ENCODE measurements around the gene EFCAB14. TPM values are rescaled to one million over a fixed set of nuclear protein-coding genes. Genes with fewer than 3 reads are reported as not detected.

EFCAB14 gene
- total and polyA plus RNA-seq, 9 of the 15 experiments (the other 6 are each of a cell fraction or from before 2014, with no cell fraction given): 7.3 to 49.0 (median 37.3) TPM

DNA sequence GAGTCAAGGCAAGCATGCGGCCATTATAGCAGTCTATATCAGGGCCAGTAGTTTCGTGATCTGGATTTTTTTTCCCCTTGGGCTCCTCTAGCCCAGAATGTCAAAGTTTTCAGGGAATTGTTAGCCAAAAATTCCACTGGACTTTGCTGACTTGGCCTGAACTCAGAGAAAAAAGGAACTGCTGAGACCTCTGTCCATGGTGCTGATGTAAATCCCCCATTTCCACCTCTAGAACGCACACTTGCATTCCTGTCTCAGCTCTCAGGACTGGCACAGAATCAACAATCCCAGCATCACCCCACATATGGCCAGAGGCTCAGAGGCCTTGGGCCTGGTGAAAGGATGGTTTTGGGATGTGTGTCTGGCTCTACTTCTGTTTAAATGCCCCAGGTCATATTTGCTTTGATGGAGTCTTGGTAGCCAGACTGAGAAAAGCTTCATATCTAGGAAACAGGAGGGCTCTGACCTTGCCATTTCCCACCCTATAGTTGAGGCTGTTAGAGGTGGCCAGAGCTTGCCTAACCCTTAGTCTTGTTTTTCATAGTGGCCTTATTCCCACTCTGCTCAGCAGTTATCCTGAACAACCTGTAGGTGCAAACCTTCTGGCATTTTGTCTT, 16.9 kb upstream of the EFCAB14 start (continued):
- TF ChIP-seq, protein P1, sequence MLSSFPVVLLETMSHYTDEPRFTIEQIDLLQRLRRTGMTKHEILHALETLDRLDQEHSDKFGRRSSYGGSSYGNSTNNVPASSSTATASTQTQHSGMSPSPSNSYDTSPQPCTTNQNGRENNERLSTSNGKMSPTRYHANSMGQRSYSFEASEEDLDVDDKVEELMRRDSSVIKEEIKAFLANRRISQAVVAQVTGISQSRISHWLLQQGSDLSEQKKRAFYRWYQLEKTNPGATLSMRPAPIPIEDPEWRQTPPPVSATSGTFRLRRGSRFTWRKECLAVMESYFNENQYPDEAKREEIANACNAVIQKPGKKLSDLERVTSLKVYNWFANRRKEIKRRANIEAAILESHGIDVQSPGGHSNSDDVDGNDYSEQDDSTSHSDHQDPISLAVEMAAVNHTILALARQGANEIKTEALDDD (IDR thresholded peaks at IDR 0.05): no peak
- 0 out of 2 replicates have a peak, but pooled peaks have one; percentile 46 for TF ChIP-seq HNRNPUL1 (IDR thresholded peaks at IDR 0.05; ENCODE audit: low read length)
- no peak for TF ChIP-seq ZFX (CRISPR knock-in tag; IDR thresholded peaks at IDR 0.05)
- TF ChIP-seq SIRT6 (IDR thresholded peaks at IDR 0.05; ENCODE audit: low read depth, low read length): no peak
- TF ChIP-seq ZNF589 (CRISPR knock-in tag; IDR thresholded peaks at IDR 0.05; ENCODE audit: low read depth): no peak
- TF ChIP-seq MAFG (tag; conservative IDR thresholded peaks at IDR 0.05): 0 out of 2 replicates have a peak, but pooled peaks have one; percentile 34
- TF ChIP-seq, protein P2, sequence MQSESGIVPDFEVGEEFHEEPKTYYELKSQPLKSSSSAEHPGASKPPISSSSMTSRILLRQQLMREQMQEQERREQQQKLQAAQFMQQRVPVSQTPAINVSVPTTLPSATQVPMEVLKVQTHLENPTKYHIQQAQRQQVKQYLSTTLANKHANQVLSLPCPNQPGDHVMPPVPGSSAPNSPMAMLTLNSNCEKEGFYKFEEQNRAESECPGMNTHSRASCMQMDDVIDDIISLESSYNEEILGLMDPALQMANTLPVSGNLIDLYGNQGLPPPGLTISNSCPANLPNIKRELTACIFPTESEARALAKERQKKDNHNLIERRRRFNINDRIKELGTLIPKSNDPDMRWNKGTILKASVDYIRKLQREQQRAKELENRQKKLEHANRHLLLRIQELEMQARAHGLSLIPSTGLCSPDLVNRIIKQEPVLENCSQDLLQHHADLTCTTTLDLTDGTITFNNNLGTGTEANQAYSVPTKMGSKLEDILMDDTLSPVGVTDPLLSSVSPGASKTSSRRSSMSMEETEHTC (IDR thresholded peaks at IDR 0.05): no peak
- no peak for TF ChIP-seq PYGO2 (tag; IDR thresholded peaks at IDR 0.05)
- TF ChIP-seq, protein P3, sequence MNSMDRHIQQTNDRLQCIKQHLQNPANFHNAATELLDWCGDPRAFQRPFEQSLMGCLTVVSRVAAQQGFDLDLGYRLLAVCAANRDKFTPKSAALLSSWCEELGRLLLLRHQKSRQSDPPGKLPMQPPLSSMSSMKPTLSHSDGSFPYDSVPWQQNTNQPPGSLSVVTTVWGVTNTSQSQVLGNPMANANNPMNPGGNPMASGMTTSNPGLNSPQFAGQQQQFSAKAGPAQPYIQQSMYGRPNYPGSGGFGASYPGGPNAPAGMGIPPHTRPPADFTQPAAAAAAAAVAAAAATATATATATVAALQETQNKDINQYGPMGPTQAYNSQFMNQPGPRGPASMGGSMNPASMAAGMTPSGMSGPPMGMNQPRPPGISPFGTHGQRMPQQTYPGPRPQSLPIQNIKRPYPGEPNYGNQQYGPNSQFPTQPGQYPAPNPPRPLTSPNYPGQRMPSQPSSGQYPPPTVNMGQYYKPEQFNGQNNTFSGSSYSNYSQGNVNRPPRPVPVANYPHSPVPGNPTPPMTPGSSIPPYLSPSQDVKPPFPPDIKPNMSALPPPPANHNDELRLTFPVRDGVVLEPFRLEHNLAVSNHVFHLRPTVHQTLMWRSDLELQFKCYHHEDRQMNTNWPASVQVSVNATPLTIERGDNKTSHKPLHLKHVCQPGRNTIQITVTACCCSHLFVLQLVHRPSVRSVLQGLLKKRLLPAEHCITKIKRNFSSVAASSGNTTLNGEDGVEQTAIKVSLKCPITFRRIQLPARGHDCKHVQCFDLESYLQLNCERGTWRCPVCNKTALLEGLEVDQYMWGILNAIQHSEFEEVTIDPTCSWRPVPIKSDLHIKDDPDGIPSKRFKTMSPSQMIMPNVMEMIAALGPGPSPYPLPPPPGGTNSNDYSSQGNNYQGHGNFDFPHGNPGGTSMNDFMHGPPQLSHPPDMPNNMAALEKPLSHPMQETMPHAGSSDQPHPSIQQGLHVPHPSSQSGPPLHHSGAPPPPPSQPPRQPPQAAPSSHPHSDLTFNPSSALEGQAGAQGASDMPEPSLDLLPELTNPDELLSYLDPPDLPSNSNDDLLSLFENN (IDR thresholded peaks at IDR 0.05; ENCODE audit: low read depth in 2 of 2, low read length in 2 of 2): no peak
- 0 out of 2 replicates have a peak, but pooled peaks have one; percentile 14 for TF ChIP-seq SMAD3 (CRISPR knock-in tag; conservative IDR thresholded peaks at IDR 0.05)
- TF ChIP-seq EHMT2 (IDR thresholded peaks at IDR 0.05): peak; percentile 99
- no peak for TF ChIP-seq ZNF3 (CRISPR knock-in tag; IDR thresholded peaks at IDR 0.05)
- TF ChIP-seq, protein P4, sequence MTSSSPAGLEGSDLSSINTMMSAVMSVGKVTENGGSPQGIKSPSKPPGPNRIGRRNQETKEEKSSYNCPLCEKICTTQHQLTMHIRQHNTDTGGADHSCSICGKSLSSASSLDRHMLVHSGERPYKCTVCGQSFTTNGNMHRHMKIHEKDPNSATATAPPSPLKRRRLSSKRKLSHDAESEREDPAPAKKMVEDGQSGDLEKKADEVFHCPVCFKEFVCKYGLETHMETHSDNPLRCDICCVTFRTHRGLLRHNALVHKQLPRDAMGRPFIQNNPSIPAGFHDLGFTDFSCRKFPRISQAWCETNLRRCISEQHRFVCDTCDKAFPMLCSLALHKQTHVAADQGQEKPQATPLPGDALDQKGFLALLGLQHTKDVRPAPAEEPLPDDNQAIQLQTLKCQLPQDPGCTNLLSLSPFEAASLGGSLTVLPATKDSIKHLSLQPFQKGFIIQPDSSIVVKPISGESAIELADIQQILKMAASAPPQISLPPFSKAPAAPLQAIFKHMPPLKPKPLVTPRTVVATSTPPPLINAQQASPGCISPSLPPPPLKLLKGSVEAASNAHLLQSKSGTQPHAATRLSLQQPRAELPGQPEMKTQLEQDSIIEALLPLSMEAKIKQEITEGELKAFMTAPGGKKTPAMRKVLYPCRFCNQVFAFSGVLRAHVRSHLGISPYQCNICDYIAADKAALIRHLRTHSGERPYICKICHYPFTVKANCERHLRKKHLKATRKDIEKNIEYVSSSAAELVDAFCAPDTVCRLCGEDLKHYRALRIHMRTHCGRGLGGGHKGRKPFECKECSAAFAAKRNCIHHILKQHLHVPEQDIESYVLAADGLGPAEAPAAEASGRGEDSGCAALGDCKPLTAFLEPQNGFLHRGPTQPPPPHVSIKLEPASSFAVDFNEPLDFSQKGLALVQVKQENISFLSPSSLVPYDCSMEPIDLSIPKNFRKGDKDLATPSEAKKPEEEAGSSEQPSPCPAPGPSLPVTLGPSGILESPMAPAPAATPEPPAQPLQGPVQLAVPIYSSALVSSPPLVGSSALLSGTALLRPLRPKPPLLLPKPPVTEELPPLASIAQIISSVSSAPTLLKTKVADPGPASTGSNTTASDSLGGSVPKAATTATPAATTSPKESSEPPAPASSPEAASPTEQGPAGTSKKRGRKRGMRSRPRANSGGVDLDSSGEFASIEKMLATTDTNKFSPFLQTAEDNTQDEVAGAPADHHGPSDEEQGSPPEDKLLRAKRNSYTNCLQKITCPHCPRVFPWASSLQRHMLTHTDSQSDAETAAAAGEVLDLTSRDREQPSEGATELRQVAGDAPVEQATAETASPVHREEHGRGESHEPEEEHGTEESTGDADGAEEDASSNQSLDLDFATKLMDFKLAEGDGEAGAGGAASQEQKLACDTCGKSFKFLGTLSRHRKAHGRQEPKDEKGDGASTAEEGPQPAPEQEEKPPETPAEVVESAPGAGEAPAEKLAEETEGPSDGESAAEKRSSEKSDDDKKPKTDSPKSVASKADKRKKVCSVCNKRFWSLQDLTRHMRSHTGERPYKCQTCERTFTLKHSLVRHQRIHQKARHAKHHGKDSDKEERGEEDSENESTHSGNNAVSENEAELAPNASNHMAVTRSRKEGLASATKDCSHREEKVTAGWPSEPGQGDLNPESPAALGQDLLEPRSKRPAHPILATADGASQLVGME (CRISPR knock-in tag; IDR thresholded peaks at IDR 0.05): no peak
- TF ChIP-seq ZNF134 (CRISPR knock-in tag; conservative IDR thresholded peaks at IDR 0.05): no peak
- TF ChIP-seq ZNF175 (CRISPR knock-in tag; IDR thresholded peaks at IDR 0.05; ENCODE audit: low read depth): 0 out of 2 replicates have a peak, but pooled peaks have one; percentile 62

Data from K562 (cell line).